Cardiac muscle cell (in vitro differentiated cells and primary cell): ENCODE measurements around the gene TJP1. TPM values are rescaled to one million over a fixed set of nuclear protein-coding genes. Genes with fewer than 3 reads are reported as not detected.

Source experiments
- DNase-seq, 2 donors: peaks; one replicate each; pipeline versions ENCODE4 v3.0.0 to v3.0.0-alpha.2; 2010 to 2017; ENCODE audit warnings: low read depth in 1 of 2, low spot score in 1 of 2
- H3K27ac ChIP-seq: fragments of 200-600 bp; sonication (generic); 2 replicates; pipeline ENCODE4 v1.5.1; 2016
- H3K27me3 ChIP-seq: fragments of 200-600 bp; sonication (generic); 2 replicates; pipeline ENCODE4 v1.6.0; 2016; ENCODE audit warnings: control low read depth
- H3K36me3 ChIP-seq: fragments of 200-600 bp; sonication (generic); 2 replicates; pipeline ENCODE4 v1.5.1; 2016; ENCODE audit warnings: control low read depth
- H3K4me1 ChIP-seq: fragments of 200-600 bp; sonication (generic); 2 replicates; pipeline ENCODE4 v1.8.1; 2017; ENCODE audit warnings: low read depth, mild to moderate bottlenecking, mixed run types
- H3K4me3 ChIP-seq: fragments of 200-600 bp; sonication (generic); 2 replicates; pipeline ENCODE4 v1.5.1; 2016; ENCODE audit warnings: mild to moderate bottlenecking
- H3K9me3 ChIP-seq: fragments of 200-600 bp; sonication (generic); 2 replicates; pipeline ENCODE4 v1.5.1; 2017; ENCODE audit warnings: low read depth, mild to moderate bottlenecking, control low read depth
- CTCF ChIP-seq: IDR thresholded peaks from 2 replicates; pipeline ENCODE4 v1.5.1; 2012; ENCODE audit warnings: low read depth, mild to moderate bottlenecking, low read length
- polyA plus RNA-seq: library from polyadenylated mRNA; unstranded; fragments of >200 nt; fragmentation: Nextera tagmentation; extraction: Ambion mirVana; gene quantifications from 2 replicates; pipeline ENCODE4 v1.2.1, GENCODE V29; 2016
- total RNA-seq: library from RNA; depleted of rRNA; stranded (reverse); fragments of >200 nt; gene quantifications from 2 replicates; pipeline ENCODE4 v1.2.3, GENCODE V29; 2016

TJP1 gene
- total and polyA plus RNA-seq, 2 experiments from 2014 or later, result 66.6 to 93.9 TPM

GRCh38 chr15:29795610-29796009 is 26.7 kb downstream of the TJP1 start:
- Histone ChIP-seq H3K27me3 (no peaks in the 10 kb centered on the region), H3K27ac (no peak overlapping the region), H3K9me3 (no peaks in the 10 kb centered on the region), H3K4me3 (no peak overlapping the region), H3K36me3 (peaks cover 17% of the 10 kb centered on the region), H3K4me1 (peaks cover 4% of the 10 kb centered on the region)
- DNase-seq, result no peak
- TF ChIP-seq CTCF, result no peak

- no peak for TF ChIP-seq CTCF
- peak in 1 of 2 donors; percentile 14 for DNase-seq
- no peaks in the 10 kb centered on the region for H3K9me3 ChIP-seq
- H3K36me3 ChIP-seq, result peaks cover 14% of the 10 kb centered on the region
- H3K4me1 ChIP-seq, result no peaks in the 10 kb centered on the region
- no peak overlapping the region for H3K4me3 ChIP-seq
- no peaks in the 10 kb centered on the region for H3K27me3 ChIP-seq
- H3K27ac ChIP-seq, result no peak overlapping the region
Observed at GRCh38 chr15:29792426-29793159, 29.7 kb downstream of the TJP1 start.

GRCh38 chr15:29790607-29791006 is 31.7 kb downstream of the TJP1 start:
- H3K36me3 ChIP-seq, result peaks cover 10% of the 10 kb centered on the region
- H3K9me3 ChIP-seq, result no peaks in the 10 kb centered on the region
- H3K27me3 ChIP-seq, result no peaks in the 10 kb centered on the region
- H3K27ac ChIP-seq, result no peak overlapping the region
- TF ChIP-seq CTCF, result no peak
- DNase-seq, result no peak
- no peak overlapping the region for H3K4me3 ChIP-seq
- H3K4me1 ChIP-seq, result no peaks in the 10 kb centered on the region

- TF ChIP-seq CTCF, result no peak
- Histone ChIP-seq H3K27ac (peak overlapping the region; percentile 37), H3K4me3 (no peak overlapping the region)
Observed at GRCh38 chr15:29789871-29790270, 32.4 kb downstream of the TJP1 start.

GRCh38 chr15:29788433-29789034 is 33.7 kb downstream of the TJP1 start:
- no peak overlapping the region for H3K4me3 ChIP-seq
- H3K36me3 ChIP-seq, result peaks cover 6% of the 10 kb centered on the region
- DNase-seq, result no peak
- no peaks in the 10 kb centered on the region for H3K27me3 ChIP-seq
- H3K27ac ChIP-seq, result no peak overlapping the region
- no peak for TF ChIP-seq CTCF
- H3K9me3 ChIP-seq, result no peaks in the 10 kb centered on the region
- no peaks in the 10 kb centered on the region for H3K4me1 ChIP-seq

More at GRCh38 chr15:29789871-29790270, 32.4 kb downstream of the TJP1 start:
- no peaks in the 10 kb centered on the region for H3K27me3 ChIP-seq
- no peak for DNase-seq
- peaks cover 8% of the 10 kb centered on the region for H3K36me3 ChIP-seq
- no peaks in the 10 kb centered on the region for H3K9me3 ChIP-seq
- no peaks in the 10 kb centered on the region for H3K4me1 ChIP-seq
